ENCODE measurements around the gene POLR1F.

POLR1F gene

GRCh38 chr7:19674266-19674960, 34.4 kb downstream of the POLR1F start:
- no peak for DNase-seq (ENCODE audit: low read depth)

- no peak for DNase-seq (ENCODE audit: low read depth)
Observed at GRCh38 chr7:19670806-19671205, 38.0 kb downstream of the POLR1F start.

- no peak for DNase-seq (ENCODE audit: low read depth)
Observed at GRCh38 chr7:19665399-19666008, 43.3 kb downstream of the POLR1F start.

- no peak for DNase-seq (ENCODE audit: low read depth)
Observed at GRCh38 chr7:19663816-19664462, 44.9 kb downstream of the POLR1F start.

GRCh38 chr7:19648791-19649190, 60.0 kb downstream of the POLR1F start:
- DNase-seq (ENCODE audit: low read depth), result no peak
